NT2/D1 (cell line): Measurements from ENCODE around the gene ROR2.

Experiments used
- DNase-seq: peaks from one replicate; pipeline ENCODE4 v3.0.0-alpha.2; 2011; ENCODE audit warnings: low read depth, low spot score
- H3K27me3 ChIP-seq: 2 replicates; pipeline ENCODE4 v1.6.0; 2011; ENCODE audit warnings: mild to moderate bottlenecking; ENCODE audit not compliant: insufficient read length, insufficient read depth
- H3K36me3 ChIP-seq: 2 replicates; pipeline ENCODE4 v1.6.1; 2011; ENCODE audit warnings: mild to moderate bottlenecking, low read length, mixed read lengths; ENCODE audit not compliant: insufficient read depth, insufficient read length
- H3K4me1 ChIP-seq: 2 replicates; pipeline ENCODE4 v1.5.1; 2011; ENCODE audit not compliant: insufficient read depth, insufficient read length
- H3K4me3 ChIP-seq: 2 replicates; pipeline ENCODE4 v1.5.1; 2011; ENCODE audit warnings: low read depth; ENCODE audit not compliant: insufficient read length
- H3K9ac ChIP-seq: 2 replicates; pipeline ENCODE4 v1.6.0; 2011; ENCODE audit warnings: low read depth; ENCODE audit not compliant: insufficient read length
- H3K9me3 ChIP-seq: 2 replicates; pipeline ENCODE4 v1.5.1; 2011; ENCODE audit warnings: mild to moderate bottlenecking, low read length; ENCODE audit not compliant: insufficient read depth
- SUZ12 ChIP-seq: IDR thresholded peaks from 2 replicates; pipeline ENCODE4 v1.6.1; 2011; ENCODE audit not compliant: insufficient read length, insufficient read depth; ENCODE audit errors: extremely low read depth
- YY1 ChIP-seq: IDR thresholded peaks from 2 replicates; pipeline ENCODE4 v1.6.1; 2011; ENCODE audit not compliant: insufficient read length, insufficient read depth
- ZNF274 ChIP-seq: IDR thresholded peaks from 2 replicates; pipeline ENCODE4 v1.6.1; 2011; ENCODE audit warnings: mild to moderate bottlenecking, low read depth, low read length

Gene ROR2

DNA sequence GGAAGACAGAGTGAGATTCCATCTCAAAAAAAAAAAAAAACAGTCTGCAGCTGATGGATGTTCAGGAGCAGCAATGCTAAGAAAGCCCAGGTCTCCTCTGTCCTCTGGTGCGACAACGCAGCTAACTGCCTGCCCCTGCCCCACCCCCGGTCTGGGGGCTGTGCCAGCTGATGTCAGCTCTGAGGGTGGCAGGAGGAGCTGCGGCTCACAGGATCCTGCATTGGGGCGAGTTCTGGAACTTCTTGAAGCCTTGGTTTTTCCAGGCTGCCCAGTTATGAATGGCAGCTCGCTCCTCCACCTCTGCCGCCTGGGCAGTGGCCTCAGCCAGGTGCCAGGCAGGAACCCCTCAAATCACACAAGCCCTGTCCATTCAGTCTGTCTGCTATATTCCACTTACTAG is 113.5 kb downstream of the ROR2 start:
- Histone ChIP-seq H3K4me1 (peaks cover 17% of the 10 kb centered on the region), H3K36me3 (no peaks in the 10 kb centered on the region), H3K4me3 (no peak overlapping the region), H3K9ac (no peak overlapping the region), H3K9me3 (no peaks in the 10 kb centered on the region), H3K27me3 (no peaks in the 10 kb centered on the region)
- no peak for DNase-seq
- no peak for TF ChIP-seq ZNF274
- no peak for TF ChIP-seq YY1
- TF ChIP-seq SUZ12, result no peak

DNA sequence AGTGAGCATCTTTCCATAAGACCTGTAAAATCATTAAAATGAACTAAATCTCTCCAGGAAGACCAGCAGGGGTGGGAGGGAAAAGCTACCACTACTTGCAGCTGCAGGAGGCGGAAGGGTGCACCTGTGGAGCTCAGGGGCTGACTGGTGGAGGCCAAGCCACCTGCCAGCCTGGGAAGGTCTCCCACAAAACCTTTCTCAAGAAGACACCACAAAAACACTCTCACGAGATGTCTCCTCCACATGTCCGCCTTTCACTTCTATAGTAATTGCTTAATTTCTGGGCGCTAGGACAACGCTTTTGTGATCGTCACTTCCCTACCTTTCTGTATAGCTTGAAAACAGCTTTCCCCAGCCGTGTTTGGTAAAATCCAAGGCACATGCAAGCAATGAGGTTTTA is 114.4 kb downstream of the ROR2 start:
- no peak for DNase-seq
- Histone ChIP-seq H3K27me3 (no peaks in the 10 kb centered on the region), H3K4me1 (peaks cover 16% of the 10 kb centered on the region), H3K4me3 (no peak overlapping the region), H3K9me3 (no peaks in the 10 kb centered on the region), H3K36me3 (no peaks in the 10 kb centered on the region), H3K9ac (no peak overlapping the region)
- TF ChIP-seq YY1 (no peak), SUZ12 (no peak)

GRCh38 chr9:91835216-91835615 is 114.8 kb downstream of the ROR2 start:
- H3K4me3 ChIP-seq, result no peak overlapping the region
- TF ChIP-seq YY1 (no peak), ZNF274 (no peak), SUZ12 (no peak)
- H3K9ac ChIP-seq, result no peak overlapping the region
- H3K9me3 ChIP-seq, result no peaks in the 10 kb centered on the region
- peaks cover 14% of the 10 kb centered on the region for H3K4me1 ChIP-seq
- H3K36me3 ChIP-seq, result no peaks in the 10 kb centered on the region
- no peaks in the 10 kb centered on the region for H3K27me3 ChIP-seq
- DNase-seq, result no peak

DNA sequence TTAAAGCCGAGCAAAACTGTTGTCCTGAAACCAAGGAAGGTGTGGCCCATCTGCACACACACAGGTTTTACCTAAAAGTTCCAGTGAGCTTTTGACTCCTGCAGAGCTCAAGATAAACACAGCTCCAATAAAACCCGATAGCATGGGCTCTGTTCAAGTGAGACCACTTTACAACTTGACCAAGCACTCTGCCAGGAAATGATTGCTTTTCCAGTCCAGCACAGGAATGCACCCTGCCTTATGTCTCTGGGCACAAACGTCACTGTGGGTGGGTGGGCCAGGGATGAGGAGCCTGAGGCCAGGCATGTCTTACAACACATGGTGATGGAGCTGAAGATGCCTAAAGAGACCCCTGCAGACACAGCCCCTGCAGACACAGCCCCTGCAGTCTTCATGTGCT is 115.3 kb downstream of the ROR2 start:
- H3K9ac ChIP-seq, result no peak overlapping the region
- H3K9me3 ChIP-seq, result no peaks in the 10 kb centered on the region
- DNase-seq, result no peak
- no peak for TF ChIP-seq YY1
- TF ChIP-seq SUZ12, result no peak
- no peak for TF ChIP-seq ZNF274
- no peaks in the 10 kb centered on the region for H3K36me3 ChIP-seq
- H3K4me1 ChIP-seq, result peaks cover 14% of the 10 kb centered on the region
- H3K27me3 ChIP-seq, result no peaks in the 10 kb centered on the region
- H3K4me3 ChIP-seq, result no peak overlapping the region

DNA sequence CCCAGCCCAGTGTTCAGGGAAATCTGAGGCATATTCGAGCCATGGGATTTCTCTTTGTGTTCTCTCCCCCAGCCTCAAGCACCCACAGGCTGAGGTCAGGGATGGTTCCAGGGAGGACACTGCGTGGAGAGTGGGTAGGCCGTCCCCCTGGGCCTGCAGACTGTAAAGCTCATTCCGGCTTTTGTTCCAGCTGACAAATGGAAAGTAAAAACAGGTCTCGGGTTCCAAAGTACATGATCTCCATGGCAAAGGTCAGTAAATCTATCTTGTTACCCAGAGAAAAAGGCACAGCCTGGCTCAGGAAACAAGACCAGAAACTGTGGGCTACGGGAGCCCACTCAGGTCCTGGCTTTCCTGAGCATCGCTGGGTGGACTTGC is 116.2 kb downstream of the ROR2 start:
- H3K36me3 ChIP-seq, result no peaks in the 10 kb centered on the region

GRCh38 chr9:91833096-91833877 is 116.7 kb downstream of the ROR2 start:
- H3K4me1 ChIP-seq, result peaks cover 14% of the 10 kb centered on the region
- H3K36me3 ChIP-seq, result no peaks in the 10 kb centered on the region
- no peak overlapping the region for H3K4me3 ChIP-seq
- H3K27me3 ChIP-seq, result no peaks in the 10 kb centered on the region
- H3K9me3 ChIP-seq, result no peaks in the 10 kb centered on the region
- no peak overlapping the region for H3K9ac ChIP-seq
- TF ChIP-seq YY1, result no peak
- TF ChIP-seq ZNF274, result no peak
- no peak for TF ChIP-seq SUZ12
- DNase-seq, result no peak

More for the DNA sequence above, 116.2 kb downstream of the ROR2 start:
- DNase-seq, result no peak
- peaks cover 14% of the 10 kb centered on the region for H3K4me1 ChIP-seq
- no peak for TF ChIP-seq YY1
- no peak for TF ChIP-seq SUZ12
- TF ChIP-seq ZNF274, result no peak
- H3K9me3 ChIP-seq, result no peaks in the 10 kb centered on the region
- no peaks in the 10 kb centered on the region for H3K27me3 ChIP-seq
- no peak overlapping the region for H3K9ac ChIP-seq
- no peak overlapping the region for H3K4me3 ChIP-seq

DNA sequence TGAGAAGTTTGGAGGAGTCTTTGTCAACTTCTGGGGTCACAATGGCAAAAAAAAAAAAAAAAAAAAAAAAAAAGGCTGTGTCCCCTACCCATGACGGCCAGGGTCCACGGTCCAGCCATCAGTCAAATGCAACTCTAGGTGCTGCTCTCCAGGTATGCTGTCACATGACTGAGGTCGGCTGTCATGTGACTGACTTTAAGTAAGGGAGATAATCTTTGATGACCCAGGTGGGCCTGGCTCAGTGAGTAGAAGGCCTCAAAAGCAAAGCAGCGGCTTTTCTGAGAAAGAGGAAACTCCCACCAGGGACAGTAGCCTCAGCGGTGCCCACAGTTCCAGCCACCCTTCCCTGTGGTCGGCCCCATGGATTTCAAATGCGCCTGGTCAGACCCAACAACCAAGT is 117.7 kb downstream of the ROR2 start:
- H3K4me3 ChIP-seq, result no peak overlapping the region
- TF ChIP-seq SUZ12 (no peak), YY1 (no peak), ZNF274 (no peak)
- peaks cover 14% of the 10 kb centered on the region for H3K4me1 ChIP-seq
- no peaks in the 10 kb centered on the region for H3K9me3 ChIP-seq
- no peak for DNase-seq
- H3K9ac ChIP-seq, result no peak overlapping the region
- H3K36me3 ChIP-seq, result no peaks in the 10 kb centered on the region
- no peaks in the 10 kb centered on the region for H3K27me3 ChIP-seq
